HL-60 (cell line): ENCODE results near the gene SEPSECS.

Experiments used
- DNase-seq, 2 experiments: peaks; one replicate each; pipeline ENCODE4 v3.0.0-alpha.2; 2010 to 2020; ENCODE audit warnings: low read depth in 1 of 2, low spot score in 1 of 2
- H3K27ac ChIP-seq: fragments of 250-450 bp; sonication (Bioruptor Pico); replicated peaks from 2 replicates; pipeline ENCODE4 v1.5.1; 2020; ENCODE audit warnings: mild to moderate bottlenecking, moderate library complexity
- H3K27me3 ChIP-seq: fragments of 250-450 bp; sonication (Bioruptor Pico); 2 replicates; pipeline ENCODE4 v1.5.1; 2021; ENCODE audit warnings: mild to moderate bottlenecking, moderate library complexity; ENCODE audit not compliant: insufficient read depth, poor library complexity, severe bottlenecking
- H3K4me3 ChIP-seq: replicated peaks from 2 replicates; pipeline ENCODE4 v1.5.1; 2011; ENCODE audit warnings: mild to moderate bottlenecking, control low read depth, low read length; ENCODE audit not compliant: insufficient read depth
- GABPA ChIP-seq: IDR thresholded peaks from 2 replicates; pipeline ENCODE4 v1.6.1; 2012; ENCODE audit warnings: low read depth
- POLR2AphosphoS5 ChIP-seq: IDR thresholded peaks from 2 replicates; pipeline ENCODE4 v1.6.1; 2012; ENCODE audit warnings: low read depth
- SPI1 ChIP-seq: IDR thresholded peaks from 2 replicates; pipeline ENCODE4 v1.6.1; 2012; ENCODE audit warnings: low read depth, mild to moderate bottlenecking, borderline replicate concordance
- TF ChIP-seq, protein P1 (sequence below): IDR thresholded peaks from one replicate; pipeline ENCODE4 v1.5.1; 2011; ENCODE audit warnings: low read length, control low read depth, inconsistent platforms; ENCODE audit not compliant: insufficient read depth
- TF ChIP-seq, protein P2 (sequence below): IDR thresholded peaks from 2 replicates; pipeline ENCODE4 v1.6.1; 2012; ENCODE audit warnings: low read depth; ENCODE audit not compliant: insufficient replicate concordance

The SEPSECS gene

DNA sequence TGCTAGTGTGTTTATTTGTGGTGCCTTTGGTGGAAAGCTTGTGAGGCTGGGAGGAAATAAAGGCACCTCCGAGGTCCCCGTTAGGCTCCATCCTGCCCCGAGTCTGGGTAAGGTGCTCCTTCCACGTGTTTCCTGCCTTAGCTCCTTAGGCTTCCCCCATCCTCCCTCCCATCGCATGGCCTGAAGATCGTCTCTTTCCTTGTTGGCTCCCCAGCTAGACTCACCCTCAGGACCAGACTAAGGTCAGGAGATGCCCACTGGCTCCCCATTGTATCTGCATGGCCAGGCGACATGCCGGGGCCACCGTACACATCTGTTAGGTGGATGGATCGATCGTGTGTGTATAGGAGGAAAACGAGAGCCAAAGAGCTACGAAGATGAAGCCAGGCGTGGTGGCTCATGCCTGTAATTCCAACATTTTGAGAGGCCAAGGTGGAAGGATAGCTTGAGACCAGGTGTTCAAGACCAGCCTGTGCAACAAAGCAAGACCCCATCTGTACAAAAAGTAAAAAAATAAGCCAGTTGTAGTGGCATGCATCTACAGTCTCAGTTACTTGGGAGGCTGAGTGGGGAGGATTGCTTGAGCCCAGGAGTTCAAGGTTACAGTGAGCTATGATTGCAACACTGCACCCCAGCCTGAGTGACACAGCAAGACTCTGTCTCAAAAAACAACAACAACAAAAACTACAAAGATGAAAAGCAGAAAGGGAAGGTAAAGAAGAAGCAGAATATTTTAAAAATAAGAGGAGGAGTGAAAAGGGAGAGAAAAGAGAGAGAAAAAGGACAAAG is 53.7 kb downstream of the SEPSECS start:
- no peak overlapping the region for H3K27ac ChIP-seq
- TF ChIP-seq POLR2AphosphoS5: no peak
- TF ChIP-seq, protein P1, sequence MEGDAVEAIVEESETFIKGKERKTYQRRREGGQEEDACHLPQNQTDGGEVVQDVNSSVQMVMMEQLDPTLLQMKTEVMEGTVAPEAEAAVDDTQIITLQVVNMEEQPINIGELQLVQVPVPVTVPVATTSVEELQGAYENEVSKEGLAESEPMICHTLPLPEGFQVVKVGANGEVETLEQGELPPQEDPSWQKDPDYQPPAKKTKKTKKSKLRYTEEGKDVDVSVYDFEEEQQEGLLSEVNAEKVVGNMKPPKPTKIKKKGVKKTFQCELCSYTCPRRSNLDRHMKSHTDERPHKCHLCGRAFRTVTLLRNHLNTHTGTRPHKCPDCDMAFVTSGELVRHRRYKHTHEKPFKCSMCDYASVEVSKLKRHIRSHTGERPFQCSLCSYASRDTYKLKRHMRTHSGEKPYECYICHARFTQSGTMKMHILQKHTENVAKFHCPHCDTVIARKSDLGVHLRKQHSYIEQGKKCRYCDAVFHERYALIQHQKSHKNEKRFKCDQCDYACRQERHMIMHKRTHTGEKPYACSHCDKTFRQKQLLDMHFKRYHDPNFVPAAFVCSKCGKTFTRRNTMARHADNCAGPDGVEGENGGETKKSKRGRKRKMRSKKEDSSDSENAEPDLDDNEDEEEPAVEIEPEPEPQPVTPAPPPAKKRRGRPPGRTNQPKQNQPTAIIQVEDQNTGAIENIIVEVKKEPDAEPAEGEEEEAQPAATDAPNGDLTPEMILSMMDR: no peak
- TF ChIP-seq GABPA: no peak
- no peak for TF ChIP-seq SPI1
- TF ChIP-seq, protein P2, sequence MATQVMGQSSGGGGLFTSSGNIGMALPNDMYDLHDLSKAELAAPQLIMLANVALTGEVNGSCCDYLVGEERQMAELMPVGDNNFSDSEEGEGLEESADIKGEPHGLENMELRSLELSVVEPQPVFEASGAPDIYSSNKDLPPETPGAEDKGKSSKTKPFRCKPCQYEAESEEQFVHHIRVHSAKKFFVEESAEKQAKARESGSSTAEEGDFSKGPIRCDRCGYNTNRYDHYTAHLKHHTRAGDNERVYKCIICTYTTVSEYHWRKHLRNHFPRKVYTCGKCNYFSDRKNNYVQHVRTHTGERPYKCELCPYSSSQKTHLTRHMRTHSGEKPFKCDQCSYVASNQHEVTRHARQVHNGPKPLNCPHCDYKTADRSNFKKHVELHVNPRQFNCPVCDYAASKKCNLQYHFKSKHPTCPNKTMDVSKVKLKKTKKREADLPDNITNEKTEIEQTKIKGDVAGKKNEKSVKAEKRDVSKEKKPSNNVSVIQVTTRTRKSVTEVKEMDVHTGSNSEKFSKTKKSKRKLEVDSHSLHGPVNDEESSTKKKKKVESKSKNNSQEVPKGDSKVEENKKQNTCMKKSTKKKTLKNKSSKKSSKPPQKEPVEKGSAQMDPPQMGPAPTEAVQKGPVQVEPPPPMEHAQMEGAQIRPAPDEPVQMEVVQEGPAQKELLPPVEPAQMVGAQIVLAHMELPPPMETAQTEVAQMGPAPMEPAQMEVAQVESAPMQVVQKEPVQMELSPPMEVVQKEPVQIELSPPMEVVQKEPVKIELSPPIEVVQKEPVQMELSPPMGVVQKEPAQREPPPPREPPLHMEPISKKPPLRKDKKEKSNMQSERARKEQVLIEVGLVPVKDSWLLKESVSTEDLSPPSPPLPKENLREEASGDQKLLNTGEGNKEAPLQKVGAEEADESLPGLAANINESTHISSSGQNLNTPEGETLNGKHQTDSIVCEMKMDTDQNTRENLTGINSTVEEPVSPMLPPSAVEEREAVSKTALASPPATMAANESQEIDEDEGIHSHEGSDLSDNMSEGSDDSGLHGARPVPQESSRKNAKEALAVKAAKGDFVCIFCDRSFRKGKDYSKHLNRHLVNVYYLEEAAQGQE: no peak

DNA sequence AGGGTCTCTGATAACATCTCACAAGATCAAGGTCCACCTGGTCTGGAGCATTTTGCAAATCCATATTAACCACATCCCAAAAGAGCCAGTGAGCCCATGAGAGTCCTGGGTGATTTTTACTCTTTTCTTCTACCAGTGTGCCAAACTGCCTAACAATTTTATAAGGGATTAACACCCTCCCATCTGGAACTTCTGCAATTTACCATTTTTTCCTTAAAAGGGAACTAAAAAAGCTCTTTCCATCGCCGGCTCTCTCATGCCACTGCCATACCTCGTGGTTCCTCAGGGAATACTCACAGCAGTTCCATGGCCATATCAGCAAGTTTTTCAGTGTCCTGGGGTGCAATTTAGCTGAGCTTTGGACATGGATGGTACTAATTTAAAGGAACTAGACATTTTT is 55.7 kb downstream of the SEPSECS start:
- Histone ChIP-seq H3K27me3 (no peaks in the 10 kb centered on the region), H3K4me3 (no peak overlapping the region), H3K27ac (no peak overlapping the region)
- TF ChIP-seq, protein P2: no peak
- TF ChIP-seq, protein P1: no peak
- TF ChIP-seq SPI1 (no peak), GABPA (no peak), POLR2AphosphoS5 (no peak)
- DNase-seq: no peak

More for the DNA sequence above, 53.7 kb downstream of the SEPSECS start:
- H3K4me3 ChIP-seq: no peak overlapping the region
- no peak for DNase-seq
- H3K27me3 ChIP-seq: no peaks in the 10 kb centered on the region

DNA sequence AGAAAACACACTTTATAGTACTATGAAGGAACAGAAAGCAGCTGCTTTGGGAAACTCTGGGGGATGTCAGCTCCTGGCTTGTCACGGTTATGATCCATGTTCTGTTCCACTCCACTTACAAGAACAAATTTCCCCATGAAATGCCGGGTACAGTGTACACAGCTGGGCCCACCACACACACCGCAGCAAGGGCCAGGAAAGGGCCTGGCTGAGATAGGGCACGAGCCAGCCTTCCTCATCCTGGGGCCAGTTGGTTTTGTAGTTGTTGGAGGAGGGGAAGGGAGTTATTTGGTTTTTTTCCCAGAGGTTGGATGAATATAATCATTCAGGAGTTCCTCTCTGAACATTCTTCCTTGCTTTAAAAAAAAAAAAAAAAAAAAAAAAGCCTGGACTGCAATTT is 56.8 kb downstream of the SEPSECS start:
- Histone ChIP-seq H3K27me3 (no peaks in the 10 kb centered on the region), H3K4me3 (no peak overlapping the region), H3K27ac (no peak overlapping the region)
- DNase-seq: no peak
- TF ChIP-seq SPI1 (no peak), POLR2AphosphoS5 (no peak), GABPA (no peak)
- TF ChIP-seq, protein P2: no peak
- TF ChIP-seq, protein P1: no peak
